SK-N-SH (cell line): ENCODE data around the gene CXorf38. TPM values are rescaled to one million over a fixed set of nuclear protein-coding genes. Genes with fewer than 3 reads are reported as not detected.

Experiments
- CTCF ChIA-PET: fragments of 300-600, 350-600 bp; formaldehyde crosslinking; extraction: SDS; loops from one replicate; lab custom pipeline; 2021; lab: Yijun Ruan, JAX
- POLR2A ChIA-PET: fragments of 350-600 bp; sonication (Branson Sonifier 250); formaldehyde crosslinking; extraction: SDS; loops from one replicate; lab custom pipeline; 2020; ENCODE audit warnings: antibody characterized with exemption, inconsistent platforms; lab: Yijun Ruan, JAX
- DNase-seq: peaks from one replicate; pipeline ENCODE4 v3.0.0; 2012
- H2AFZ ChIP-seq: fragments of 200-600 bp; sonication (generic); 2 replicates; pipeline ENCODE4 v1.8.1; 2016; ENCODE audit warnings: antibody characterized with exemption, mild to moderate bottlenecking, low read depth
- H3F3A ChIP-seq: fragments of 200-600 bp; sonication (generic); replicated peaks from 2 replicates; pipeline ENCODE3; 2016; ENCODE audit warnings: antibody characterized with exemption, mild to moderate bottlenecking; ENCODE audit not compliant: insufficient read depth
- H3K27ac ChIP-seq, 2 experiments: fragments of 200-500 bp in 1 of 2; fragments of 200-600 bp in 1 of 2; sonication (Bioruptor generic) in 1 of 2; sonication (generic), shearing (Covaris generic) in 1 of 2; 2 replicates each; pipeline versions ENCODE4 v1.5.1 to v1.6.1; 2014 to 2016; ENCODE audit warnings: low read depth in 2 of 2, inconsistent platforms in 1 of 2, low read length in 1 of 2, mild to moderate bottlenecking in 1 of 2, mixed read lengths in 1 of 2
- H3K27me3 ChIP-seq: fragments of 200-600 bp; sonication (generic), shearing (Covaris generic); 2 replicates; pipeline ENCODE4 v1.6.1; 2016; ENCODE audit warnings: mixed run types; ENCODE audit not compliant: insufficient read depth
- H3K36me3 ChIP-seq, 2 experiments: fragments of 200-500 bp in 1 of 2; fragments of 200-600 bp in 1 of 2; sonication (Bioruptor generic) in 1 of 2; sonication (generic) in 1 of 2; replicated peaks in 1 of 2; 2 replicates each; pipeline versions ENCODE3 to v1.5.1; 2014 to 2016; ENCODE audit warnings: low read length in 1 of 2, mild to moderate bottlenecking in 1 of 2; ENCODE audit not compliant: insufficient read depth in 2 of 2, control insufficient read depth in 1 of 2
- H3K4me1 ChIP-seq, 2 experiments: fragments of 200-500 bp in 1 of 2; fragments of 200-600 bp in 1 of 2; sonication (Bioruptor generic) in 1 of 2; sonication (generic), shearing (Covaris generic) in 1 of 2; 2 replicates each; pipeline versions ENCODE4 v1.5.1 to v1.6.1; 2014 to 2016; ENCODE audit warnings: low read depth in 1 of 2, low read length in 1 of 2, mixed run types in 1 of 2; ENCODE audit not compliant: insufficient read depth in 2 of 2, control insufficient read depth in 1 of 2
- H3K4me2 ChIP-seq: fragments of 200-600 bp; sonication (generic), shearing (Covaris generic); 2 replicates; pipeline ENCODE4 v1.6.1; 2017; ENCODE audit warnings: mixed run types
- H3K4me3 ChIP-seq, 2 experiments: fragments of 200-500 bp in 1 of 2; fragments of 200-600 bp in 1 of 2; sonication (Bioruptor generic) in 1 of 2; sonication (generic), shearing (Covaris generic) in 1 of 2; 2 replicates each; pipeline versions ENCODE4 v1.5.1 to v1.8.1; 2014 to 2016; ENCODE audit warnings: low read depth in 2 of 2, inconsistent platforms in 1 of 2, low read length in 1 of 2, mild to moderate bottlenecking in 1 of 2, mixed read lengths in 1 of 2, moderate library complexity in 1 of 2
- H3K79me2 ChIP-seq: fragments of 200-600 bp; sonication (generic); 2 replicates; pipeline ENCODE4 v1.8.1; 2017; ENCODE audit warnings: mild to moderate bottlenecking; ENCODE audit not compliant: insufficient read depth
- H3K9ac ChIP-seq: fragments of 200-600 bp; sonication (generic); 2 replicates; pipeline ENCODE4 v1.6.1; 2017; ENCODE audit warnings: mixed run types
- H3K9me2 ChIP-seq: fragments of 200-600 bp; sonication (generic); 2 replicates; pipeline ENCODE4 v1.6.1; 2017; ENCODE audit warnings: mixed run types
- H3K9me3 ChIP-seq: fragments of 200-600 bp; sonication (generic); 2 replicates; pipeline ENCODE4 v1.6.1; 2017; ENCODE audit warnings: mixed run types, mild to moderate bottlenecking, moderate library complexity
- H4K20me1 ChIP-seq: fragments of 200-600 bp; sonication (generic); 2 replicates; pipeline ENCODE4 v1.6.1; 2017; ENCODE audit warnings: mild to moderate bottlenecking, mixed run types; ENCODE audit not compliant: insufficient read depth
- ELF1 ChIP-seq: IDR thresholded peaks from 2 replicates; pipeline ENCODE4 v1.4.0; 2012
- EP300 ChIP-seq, 2 experiments: IDR thresholded peaks; 2 replicates each; pipeline versions ENCODE4 v1.4.0 to v1.6.1; 2012; ENCODE audit warnings: borderline replicate concordance in 1 of 2, low read depth in 1 of 2, low read length in 1 of 2
- EZH2phosphoT487 ChIP-seq: fragments of 200-600 bp; sonication (generic); IDR thresholded peaks from 2 replicates; pipeline ENCODE4 v1.6.1; 2017; ENCODE audit warnings: low read depth, mixed run types, mild to moderate bottlenecking, antibody characterized with exemption, moderate library complexity, borderline replicate concordance
- FOXM1 ChIP-seq: IDR thresholded peaks from 2 replicates; pipeline ENCODE4 v1.4.0; 2012; ENCODE audit warnings: low read depth, mild to moderate bottlenecking
- GABPA ChIP-seq: IDR thresholded peaks from 2 replicates; pipeline ENCODE4 v1.4.0; 2012; ENCODE audit warnings: low read depth, mild to moderate bottlenecking
- RCOR1 ChIP-seq: fragments of 150-350 bp; IDR thresholded peaks from 2 replicates; pipeline ENCODE4 v1.6.1; 2017; ENCODE audit warnings: antibody characterized with exemption, low read length
- REST ChIP-seq: IDR thresholded peaks from 2 replicates; pipeline ENCODE4 v1.6.1; 2012; ENCODE audit warnings: mild to moderate bottlenecking, low read depth, low read length, moderate library complexity
- RFX5 ChIP-seq: IDR thresholded peaks from 2 replicates; pipeline ENCODE4 v1.6.1; 2012; ENCODE audit warnings: mild to moderate bottlenecking, improper control_type of control experiment, low read length
- RXRA ChIP-seq: IDR thresholded peaks from 2 replicates; pipeline ENCODE4 v1.4.0; 2012; ENCODE audit warnings: low read depth, mild to moderate bottlenecking, borderline replicate concordance
- TCF12 ChIP-seq: IDR thresholded peaks from 2 replicates; pipeline ENCODE4 v1.4.0; 2012
- TEAD4 ChIP-seq: IDR thresholded peaks from 2 replicates; pipeline ENCODE4 v1.4.0; 2012; ENCODE audit warnings: mild to moderate bottlenecking, borderline replicate concordance; ENCODE audit not compliant: insufficient read depth
- USF1 ChIP-seq: IDR thresholded peaks from 2 replicates; pipeline ENCODE4 v1.4.0; 2012; ENCODE audit warnings: low read depth, borderline replicate concordance
- USF2 ChIP-seq: fragments of 150-350 bp; IDR thresholded peaks from 2 replicates; pipeline ENCODE4 v1.6.1; 2017; ENCODE audit warnings: antibody characterized with exemption, low read length, low read depth, borderline replicate concordance
- YY1 ChIP-seq: IDR thresholded peaks from 2 replicates; pipeline ENCODE4 v1.4.0; 2012; ENCODE audit warnings: low read depth, mild to moderate bottlenecking
- WGBS: methylation state at CpG from one replicate; pipeline ENCODE4 v1.1.6; 2017; ENCODE audit warnings: low lambda C conversion rate; 5-methylcytosine and 5-hydroxymethylcytosine counted together
- polyA plus RNA-seq, 3 experiments: library from polyadenylated mRNA; depleted of rRNA; stranded (reverse); fragments of >200 nt; gene quantifications; 2 replicates each; pipeline ENCODE4 v1.2.3, GENCODE V29; 2012
- TF ChIP-seq, protein P1 (sequence below): fragments of 150-350 bp; IDR thresholded peaks from 2 replicates; pipeline ENCODE4 v1.6.1; 2016; ENCODE audit warnings: mild to moderate bottlenecking, low read depth, low read length
- TF ChIP-seq, protein P2 (sequence below): IDR thresholded peaks from 2 replicates; pipeline ENCODE4 v1.4.0; 2012; ENCODE audit warnings: low read depth, borderline replicate concordance

The CXorf38 gene
- polyA plus RNA-seq, 1 of the 3 experiments (the other 2 are of a cell fraction) = 8.4 TPM

DNA sequence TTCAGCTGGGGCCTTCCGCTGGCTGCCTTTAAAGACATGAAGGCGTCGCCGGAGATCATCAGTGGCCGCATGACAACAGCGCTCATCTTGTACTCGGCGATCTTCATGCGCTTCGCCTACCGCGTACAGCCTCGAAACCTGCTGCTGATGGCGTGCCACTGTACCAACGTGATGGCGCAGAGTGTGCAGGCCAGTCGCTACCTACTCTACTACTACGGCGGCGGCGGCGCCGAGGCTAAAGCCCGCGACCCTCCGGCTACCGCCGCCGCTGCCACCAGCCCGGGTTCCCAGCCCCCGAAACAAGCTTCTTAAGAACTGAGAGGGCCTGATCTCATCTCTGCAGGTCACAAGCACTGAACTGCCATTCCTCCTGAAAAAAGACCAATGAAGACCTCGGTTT is 23.7 kb downstream of the CXorf38 start:
- Histone ChIP-seq H3K27ac (no peak overlapping the region), H4K20me1 (no peaks in the 10 kb centered on the region), H3K27me3 (peaks cover 3% of the 10 kb centered on the region; the same call in 1 of the 2 replicates), H2AFZ (no peak overlapping the region), H3K79me2 (no peaks in the 10 kb centered on the region), H3K9ac (no peak overlapping the region), H3K36me3 (peaks cover 7 to 14% of the 10 kb centered on the region in 2 experiments), H3K4me1 (no peaks in the 10 kb centered on the region), H3K4me2 (no peak overlapping the region), H3K9me3 (no peaks in the 10 kb centered on the region), H3F3A (no peaks in the 10 kb centered on the region), H3K9me2 (no peaks in the 10 kb centered on the region), H3K4me3 (no peak overlapping the region)
- ChIA-PET CTCF (interaction anchor here (0.8 to 1.3 kb wide), 3 partner anchors 28 to 80 kb away, joined by 3 to 7 read pairs (median 4); no protein-coding TSS in a partner anchor), POLR2A (no interaction called here)
- TF ChIP-seq, protein P1, sequence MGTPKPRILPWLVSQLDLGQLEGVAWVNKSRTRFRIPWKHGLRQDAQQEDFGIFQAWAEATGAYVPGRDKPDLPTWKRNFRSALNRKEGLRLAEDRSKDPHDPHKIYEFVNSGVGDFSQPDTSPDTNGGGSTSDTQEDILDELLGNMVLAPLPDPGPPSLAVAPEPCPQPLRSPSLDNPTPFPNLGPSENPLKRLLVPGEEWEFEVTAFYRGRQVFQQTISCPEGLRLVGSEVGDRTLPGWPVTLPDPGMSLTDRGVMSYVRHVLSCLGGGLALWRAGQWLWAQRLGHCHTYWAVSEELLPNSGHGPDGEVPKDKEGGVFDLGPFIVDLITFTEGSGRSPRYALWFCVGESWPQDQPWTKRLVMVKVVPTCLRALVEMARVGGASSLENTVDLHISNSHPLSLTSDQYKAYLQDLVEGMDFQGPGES = no peak
- no peak for TF ChIP-seq USF1
- TF ChIP-seq, protein P2, sequence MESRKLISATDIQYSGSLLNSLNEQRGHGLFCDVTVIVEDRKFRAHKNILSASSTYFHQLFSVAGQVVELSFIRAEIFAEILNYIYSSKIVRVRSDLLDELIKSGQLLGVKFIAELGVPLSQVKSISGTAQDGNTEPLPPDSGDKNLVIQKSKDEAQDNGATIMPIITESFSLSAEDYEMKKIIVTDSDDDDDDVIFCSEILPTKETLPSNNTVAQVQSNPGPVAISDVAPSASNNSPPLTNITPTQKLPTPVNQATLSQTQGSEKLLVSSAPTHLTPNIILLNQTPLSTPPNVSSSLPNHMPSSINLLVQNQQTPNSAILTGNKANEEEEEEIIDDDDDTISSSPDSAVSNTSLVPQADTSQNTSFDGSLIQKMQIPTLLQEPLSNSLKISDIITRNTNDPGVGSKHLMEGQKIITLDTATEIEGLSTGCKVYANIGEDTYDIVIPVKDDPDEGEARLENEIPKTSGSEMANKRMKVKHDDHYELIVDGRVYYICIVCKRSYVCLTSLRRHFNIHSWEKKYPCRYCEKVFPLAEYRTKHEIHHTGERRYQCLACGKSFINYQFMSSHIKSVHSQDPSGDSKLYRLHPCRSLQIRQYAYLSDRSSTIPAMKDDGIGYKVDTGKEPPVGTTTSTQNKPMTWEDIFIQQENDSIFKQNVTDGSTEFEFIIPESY = no peak
- no peak for TF ChIP-seq EZH2phosphoT487
- no peak for TF ChIP-seq USF2
- no peak for TF ChIP-seq RFX5
- TF ChIP-seq FOXM1 = no peak
- TF ChIP-seq TCF12 = no peak
- TF ChIP-seq REST = no peak
- TF ChIP-seq ELF1 = no peak
- TF ChIP-seq RCOR1 = no peak
- no peak for TF ChIP-seq YY1
- TF ChIP-seq GABPA = no peak
- no peak for TF ChIP-seq RXRA
- no peak for TF ChIP-seq TEAD4
- TF ChIP-seq EP300 (IDR thresholded peaks at IDR 0.05; ENCODE audit: borderline replicate concordance in 1 of 2, low read depth in 1 of 2, low read length in 1 of 2) = no peak
- no peak for DNase-seq
- 76% methylated on average over 26 of the region's 32 CpGs for WGBS
